Measurements from ENCODE around the gene MAD2L1BP. TPM values are rescaled to one million over a fixed set of nuclear protein-coding genes. Genes with fewer than 3 reads are reported as not detected.

The MAD2L1BP gene
- total RNA-seq, 1 experiment from 2014 or later = 44.2 TPM

- DNase-seq (ENCODE audit: low read depth, low spot score) (no peak), ATAC-seq (no peak; the same call in 1 of the 2 replicates)
- intact Hi-C loops (cut with micrococcal nuclease; ENCODE audit: unreplicated experiment) = no loop called here
- CTCF ChIA-PET = no interaction called here
- Histone ChIP-seq H3K27ac (ENCODE audit: low read length) (no peak overlapping the region), H3K4me1 (ENCODE audit: control insufficient read depth, insufficient read depth, low read length) (peaks cover under 1% of the 10 kb centered on the region; the same call in 1 of the 2 replicates), H3K36me3 (ENCODE audit: control insufficient read depth, insufficient read depth, low read length) (peaks cover 3% of the 10 kb centered on the region), H3K9me3 (ENCODE audit: control insufficient read depth, insufficient read depth, low read depth, low read length) (no peaks in the 10 kb centered on the region), H3K27me3 (ENCODE audit: control insufficient read depth, insufficient read depth, low read length) (no peaks in the 10 kb centered on the region), H3K4me3 (ENCODE audit: low read depth in 2 of 2, low read length in 2 of 2) (no peak overlapping the region)
- no TSS peak for BruUV-seq (replicated peaks)
- TF ChIP-seq TCF7L2 (IDR thresholded peaks at IDR 0.05; ENCODE audit: low read depth, low read length) = no peak
- TF ChIP-seq, protein P1, sequence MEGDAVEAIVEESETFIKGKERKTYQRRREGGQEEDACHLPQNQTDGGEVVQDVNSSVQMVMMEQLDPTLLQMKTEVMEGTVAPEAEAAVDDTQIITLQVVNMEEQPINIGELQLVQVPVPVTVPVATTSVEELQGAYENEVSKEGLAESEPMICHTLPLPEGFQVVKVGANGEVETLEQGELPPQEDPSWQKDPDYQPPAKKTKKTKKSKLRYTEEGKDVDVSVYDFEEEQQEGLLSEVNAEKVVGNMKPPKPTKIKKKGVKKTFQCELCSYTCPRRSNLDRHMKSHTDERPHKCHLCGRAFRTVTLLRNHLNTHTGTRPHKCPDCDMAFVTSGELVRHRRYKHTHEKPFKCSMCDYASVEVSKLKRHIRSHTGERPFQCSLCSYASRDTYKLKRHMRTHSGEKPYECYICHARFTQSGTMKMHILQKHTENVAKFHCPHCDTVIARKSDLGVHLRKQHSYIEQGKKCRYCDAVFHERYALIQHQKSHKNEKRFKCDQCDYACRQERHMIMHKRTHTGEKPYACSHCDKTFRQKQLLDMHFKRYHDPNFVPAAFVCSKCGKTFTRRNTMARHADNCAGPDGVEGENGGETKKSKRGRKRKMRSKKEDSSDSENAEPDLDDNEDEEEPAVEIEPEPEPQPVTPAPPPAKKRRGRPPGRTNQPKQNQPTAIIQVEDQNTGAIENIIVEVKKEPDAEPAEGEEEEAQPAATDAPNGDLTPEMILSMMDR (IDR thresholded peaks at IDR 0.05) = no peak
- TF ChIP-seq POLR2AphosphoS5 (IDR thresholded peaks at IDR 0.05; ENCODE audit: low read depth, low read length) = no peak
- TF ChIP-seq, protein P2, sequence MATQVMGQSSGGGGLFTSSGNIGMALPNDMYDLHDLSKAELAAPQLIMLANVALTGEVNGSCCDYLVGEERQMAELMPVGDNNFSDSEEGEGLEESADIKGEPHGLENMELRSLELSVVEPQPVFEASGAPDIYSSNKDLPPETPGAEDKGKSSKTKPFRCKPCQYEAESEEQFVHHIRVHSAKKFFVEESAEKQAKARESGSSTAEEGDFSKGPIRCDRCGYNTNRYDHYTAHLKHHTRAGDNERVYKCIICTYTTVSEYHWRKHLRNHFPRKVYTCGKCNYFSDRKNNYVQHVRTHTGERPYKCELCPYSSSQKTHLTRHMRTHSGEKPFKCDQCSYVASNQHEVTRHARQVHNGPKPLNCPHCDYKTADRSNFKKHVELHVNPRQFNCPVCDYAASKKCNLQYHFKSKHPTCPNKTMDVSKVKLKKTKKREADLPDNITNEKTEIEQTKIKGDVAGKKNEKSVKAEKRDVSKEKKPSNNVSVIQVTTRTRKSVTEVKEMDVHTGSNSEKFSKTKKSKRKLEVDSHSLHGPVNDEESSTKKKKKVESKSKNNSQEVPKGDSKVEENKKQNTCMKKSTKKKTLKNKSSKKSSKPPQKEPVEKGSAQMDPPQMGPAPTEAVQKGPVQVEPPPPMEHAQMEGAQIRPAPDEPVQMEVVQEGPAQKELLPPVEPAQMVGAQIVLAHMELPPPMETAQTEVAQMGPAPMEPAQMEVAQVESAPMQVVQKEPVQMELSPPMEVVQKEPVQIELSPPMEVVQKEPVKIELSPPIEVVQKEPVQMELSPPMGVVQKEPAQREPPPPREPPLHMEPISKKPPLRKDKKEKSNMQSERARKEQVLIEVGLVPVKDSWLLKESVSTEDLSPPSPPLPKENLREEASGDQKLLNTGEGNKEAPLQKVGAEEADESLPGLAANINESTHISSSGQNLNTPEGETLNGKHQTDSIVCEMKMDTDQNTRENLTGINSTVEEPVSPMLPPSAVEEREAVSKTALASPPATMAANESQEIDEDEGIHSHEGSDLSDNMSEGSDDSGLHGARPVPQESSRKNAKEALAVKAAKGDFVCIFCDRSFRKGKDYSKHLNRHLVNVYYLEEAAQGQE (IDR thresholded peaks at IDR 0.05; ENCODE audit: insufficient read depth in 1 of 2, low read depth in 2 of 2, low read length in 1 of 2) = no peak
- TF ChIP-seq SIN3A (IDR thresholded peaks at IDR 0.05; ENCODE audit: borderline replicate concordance, insufficient read depth, low read depth, low read length) = no peak
- POLR2A ChIA-PET = no interaction called here
- in situ Hi-C loops (cut with HindIII; ENCODE audit: low pct_unique_long_range_greater_than_20kb, low sequenced_read_pairs) = no loop called here
These were observed 13.8 kb upstream of the MAD2L1BP start for GRCh38 chr6:43621836-43622180.

GRCh38 chr6:43622541-43622940, 13.1 kb upstream of the MAD2L1BP start:
- no peak overlapping the region for H3K27ac ChIP-seq (ENCODE audit: low read length)
- no peaks in the 10 kb centered on the region for H3K27me3 ChIP-seq (ENCODE audit: control insufficient read depth, insufficient read depth, low read length)
- ATAC-seq (no peak), DNase-seq (ENCODE audit: low read depth, low spot score) (no peak)
- no peaks in the 10 kb centered on the region for H3K9me3 ChIP-seq (ENCODE audit: control insufficient read depth, insufficient read depth, low read depth, low read length)
- POLR2A ChIA-PET = no interaction called here
- H3K4me1 ChIP-seq (ENCODE audit: control insufficient read depth, insufficient read depth, low read length) = peaks cover 8% of the 10 kb centered on the region
- BruUV-seq (replicated peaks) = no TSS peak
- H3K36me3 ChIP-seq (ENCODE audit: control insufficient read depth, insufficient read depth, low read length) = peaks cover 3% of the 10 kb centered on the region
- no peak for TF ChIP-seq SIN3A (IDR thresholded peaks at IDR 0.05; ENCODE audit: borderline replicate concordance, insufficient read depth, low read depth, low read length)
- TF ChIP-seq, protein P1 (IDR thresholded peaks at IDR 0.05) = no peak
- no peak for TF ChIP-seq TCF7L2 (IDR thresholded peaks at IDR 0.05; ENCODE audit: low read depth, low read length)
- TF ChIP-seq, protein P2 (IDR thresholded peaks at IDR 0.05; ENCODE audit: insufficient read depth in 1 of 2, low read depth in 2 of 2, low read length in 1 of 2) = no peak
- TF ChIP-seq POLR2AphosphoS5 (IDR thresholded peaks at IDR 0.05; ENCODE audit: low read depth, low read length) = no peak
- in situ Hi-C loops (cut with HindIII; ENCODE audit: low pct_unique_long_range_greater_than_20kb, low sequenced_read_pairs) (no loop called here), intact Hi-C loops (cut with micrococcal nuclease; ENCODE audit: unreplicated experiment) (no loop called here)
- CTCF ChIA-PET = no interaction called here
- H3K4me3 ChIP-seq (ENCODE audit: low read depth in 2 of 2, low read length in 2 of 2) = no peak overlapping the region

Data from Panc1 (cell line).